Peyer's patch (tissue), 4 donors: ENCODE data around the gene RNASE12.

ENCODE experiments used
- CTCF ChIP-seq, 6 experiments: fragments of 450-650 bp in 4 of 6; fragments of 200-600 bp in 2 of 6; sonication (generic) in 1 of 6; IDR thresholded peaks; one replicate each; pipeline ENCODE4 v1.5.1; 2017 to 2019; ENCODE audit warnings: antibody characterized with exemption in 6 of 6, mild to moderate bottlenecking in 3 of 6, moderate library complexity in 1 of 6
- POLR2A ChIP-seq, 2 donors: fragments of 450-650 bp; IDR thresholded peaks; one replicate each; pipeline ENCODE4 v1.5.1; 2017; ENCODE audit warnings: antibody characterized with exemption in 2 of 2, mild to moderate bottlenecking in 2 of 2, moderate library complexity in 2 of 2

DNA sequence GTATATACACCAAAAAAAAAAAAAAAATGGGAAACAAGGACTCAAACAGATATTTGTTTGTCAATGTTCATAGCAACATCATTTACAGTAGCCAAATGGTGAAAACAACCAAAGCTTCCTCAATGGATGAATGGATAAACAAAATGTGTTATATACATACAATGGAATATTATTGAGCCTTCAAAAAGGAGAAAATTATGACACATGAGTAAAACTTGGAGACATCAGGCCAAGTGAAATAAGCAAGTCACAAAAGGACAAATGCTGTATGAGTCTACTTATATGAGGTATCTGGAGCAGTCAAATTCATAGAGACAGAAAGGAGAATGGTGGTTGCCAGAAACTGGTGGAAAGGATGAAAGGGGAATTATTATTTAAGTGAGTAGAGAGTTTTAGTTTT lies 38.2 kb downstream of the RNASE12 start:
- TF ChIP-seq POLR2A (IDR thresholded peaks at IDR 0.05): no peak
- no peak for TF ChIP-seq CTCF (IDR thresholded peaks at IDR 0.05)
